Uterus (tissue), 4 donors: Measurements from ENCODE around the gene GNLY. TPM values are rescaled to one million over a fixed set of nuclear protein-coding genes. Genes with fewer than 3 reads are reported as not detected.
A peak's percentile ranks its signal among the peaks of the same experiment; 100 is the strongest.

Experiments used
- DNase-seq, 2 donors: peaks; one replicate each; pipeline ENCODE4 v3.0.0-alpha.2; 2019 to 2020
- H3K27ac ChIP-seq, 2 donors: fragments of 200-600 bp; sonication (generic); 1 replicate in 1 of 2; 2 replicates in 1 of 2; pipeline ENCODE4 v1.5.1; 2016 to 2018
- H3K27me3 ChIP-seq, 2 donors: fragments of 200-600 bp; sonication (generic); one replicate each; pipeline ENCODE4 v1.5.1; 2018 to 2019; ENCODE audit warnings: control low read depth in 1 of 2
- H3K36me3 ChIP-seq, 2 donors: fragments of 200-600 bp; sonication (generic); one replicate each; pipeline ENCODE4 v1.5.1; 2019; ENCODE audit warnings: control low read depth in 1 of 2
- H3K4me1 ChIP-seq, 2 donors: fragments of 200-600 bp; sonication (generic); one replicate each; pipeline ENCODE4 v1.5.1; 2018 to 2019; ENCODE audit warnings: control low read depth in 1 of 2
- H3K4me3 ChIP-seq, 2 donors: fragments of 200-600 bp; sonication (generic); 1 replicate in 1 of 2; 2 replicates in 1 of 2; pipeline ENCODE4 v1.5.1; 2018 to 2019; ENCODE audit warnings: mild to moderate bottlenecking in 1 of 2
- H3K9me3 ChIP-seq, 2 donors: fragments of 200-600 bp; sonication (generic); one replicate each; pipeline ENCODE4 v1.5.1; 2019; ENCODE audit warnings: control low read depth in 1 of 2
- POLR2A ChIP-seq, 2 donors: fragments of 450-650 bp; IDR thresholded peaks; one replicate each; pipeline ENCODE4 v1.6.1; 2016; ENCODE audit warnings: antibody characterized with exemption in 2 of 2, mild to moderate bottlenecking in 1 of 2, moderate library complexity in 1 of 2
- intact Hi-C: fragments of 100-400 bp; cut with DNase I; formaldehyde crosslinking; loops from one replicate; pipeline ENCODE4 v1.15.1; 2023; ENCODE audit warnings: low total_unique reads
- total RNA-seq, 4 donors: library from RNA; depleted of rRNA in 3 of 4; stranded (reverse); fragments of >200 nt in 3 of 4; gene quantifications; one replicate each; pipeline versions ENCODE4 v1.1.0 to v1.2.4, GENCODE V29; 2014 to 2023
- TF ChIP-seq, protein P1 (sequence below), 4 experiments: fragments of 200-600 bp in 2 of 4; fragments of 450-650 bp in 2 of 4; sonication (generic) in 2 of 4; IDR thresholded peaks; one replicate each; pipeline ENCODE4 v1.5.1; 2016 to 2019; ENCODE audit warnings: antibody characterized with exemption in 4 of 4, mild to moderate bottlenecking in 2 of 4, moderate library complexity in 1 of 4
- donor health status: DM: yes; HTN: yes; CAD: no.

Gene GNLY
- total RNA-seq, 4 donors from 2014 or later: 0.48 to 5.9 (median 4.8) TPM; not detected in 1

DNA sequence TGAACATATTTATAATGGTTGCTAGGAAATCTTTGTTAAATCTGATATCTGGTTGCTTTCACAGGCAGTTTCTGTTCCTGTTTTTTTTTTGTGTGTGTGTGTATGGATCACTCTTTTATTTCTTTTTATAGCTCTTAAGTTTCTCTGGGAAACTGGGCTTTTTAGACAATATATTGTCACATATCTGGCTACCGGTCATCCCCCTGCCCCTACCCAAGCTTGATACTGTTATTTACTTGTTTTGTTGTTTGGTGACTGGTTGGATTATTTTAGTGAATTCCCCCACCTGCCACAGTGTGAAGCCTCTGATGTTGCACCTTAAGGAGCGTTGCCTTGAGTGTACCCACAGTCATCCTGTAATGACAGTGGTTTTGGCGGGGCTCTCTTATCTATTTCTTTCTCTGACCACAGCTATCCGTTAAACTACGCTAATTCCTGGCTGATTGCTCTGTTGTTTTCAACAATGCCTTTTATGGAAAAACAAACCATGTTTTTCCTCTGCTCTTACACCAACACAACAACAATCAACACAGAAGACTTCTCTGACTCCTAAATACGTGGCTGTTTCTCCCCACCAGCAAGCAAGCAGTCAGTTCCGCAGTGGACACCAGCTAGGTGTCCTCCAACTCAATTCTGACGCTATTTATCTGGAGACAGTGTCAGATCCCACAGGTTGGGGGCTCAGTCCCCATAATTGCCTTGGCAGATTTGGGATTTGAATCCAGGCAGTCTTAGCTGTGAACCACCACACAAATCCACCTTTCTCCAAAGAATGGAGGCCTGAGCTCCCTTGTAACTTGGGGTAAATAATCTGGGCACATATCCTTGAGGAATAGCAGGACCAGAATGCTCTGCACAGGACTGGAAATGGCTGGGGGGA, 10.9 kb downstream of the GNLY start:
- H3K9me3 ChIP-seq: no peaks in the 10 kb centered on the region
- H3K36me3 ChIP-seq: no peaks in the 10 kb centered on the region
- intact Hi-C loops: no loop called here
- H3K4me1 ChIP-seq: peaks cover 0 to 3% of the 10 kb centered on the region in 2 donors
- H3K27me3 ChIP-seq: no peaks in the 10 kb centered on the region
- TF ChIP-seq POLR2A (IDR thresholded peaks at IDR 0.05): no peak
- TF ChIP-seq, protein P1, sequence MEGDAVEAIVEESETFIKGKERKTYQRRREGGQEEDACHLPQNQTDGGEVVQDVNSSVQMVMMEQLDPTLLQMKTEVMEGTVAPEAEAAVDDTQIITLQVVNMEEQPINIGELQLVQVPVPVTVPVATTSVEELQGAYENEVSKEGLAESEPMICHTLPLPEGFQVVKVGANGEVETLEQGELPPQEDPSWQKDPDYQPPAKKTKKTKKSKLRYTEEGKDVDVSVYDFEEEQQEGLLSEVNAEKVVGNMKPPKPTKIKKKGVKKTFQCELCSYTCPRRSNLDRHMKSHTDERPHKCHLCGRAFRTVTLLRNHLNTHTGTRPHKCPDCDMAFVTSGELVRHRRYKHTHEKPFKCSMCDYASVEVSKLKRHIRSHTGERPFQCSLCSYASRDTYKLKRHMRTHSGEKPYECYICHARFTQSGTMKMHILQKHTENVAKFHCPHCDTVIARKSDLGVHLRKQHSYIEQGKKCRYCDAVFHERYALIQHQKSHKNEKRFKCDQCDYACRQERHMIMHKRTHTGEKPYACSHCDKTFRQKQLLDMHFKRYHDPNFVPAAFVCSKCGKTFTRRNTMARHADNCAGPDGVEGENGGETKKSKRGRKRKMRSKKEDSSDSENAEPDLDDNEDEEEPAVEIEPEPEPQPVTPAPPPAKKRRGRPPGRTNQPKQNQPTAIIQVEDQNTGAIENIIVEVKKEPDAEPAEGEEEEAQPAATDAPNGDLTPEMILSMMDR (IDR thresholded peaks at IDR 0.05): no peak
- H3K4me3 ChIP-seq: no peak overlapping the region
- DNase-seq: no peak
- peak overlapping the region; percentile 36 to 68 for H3K27ac ChIP-seq

DNA sequence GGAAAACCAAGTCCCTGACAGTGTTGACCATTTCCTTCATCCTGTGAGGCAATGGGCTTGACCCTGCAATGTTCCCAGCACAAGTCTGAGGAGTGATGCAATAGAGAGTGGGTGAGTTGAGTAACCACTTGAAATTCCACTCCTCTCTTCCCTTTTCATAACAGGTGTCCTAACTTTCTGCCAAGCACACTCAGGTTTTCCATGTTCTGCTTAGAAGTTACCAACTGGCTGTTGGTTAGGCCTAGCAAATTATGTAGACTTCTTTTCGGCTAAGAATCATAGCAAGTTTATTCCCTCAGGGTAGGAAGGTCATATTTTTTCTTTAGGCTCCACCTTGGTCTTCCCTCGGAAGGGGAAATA, 11.5 kb downstream of the GNLY start:
- intact Hi-C loops: no loop called here

DNA sequence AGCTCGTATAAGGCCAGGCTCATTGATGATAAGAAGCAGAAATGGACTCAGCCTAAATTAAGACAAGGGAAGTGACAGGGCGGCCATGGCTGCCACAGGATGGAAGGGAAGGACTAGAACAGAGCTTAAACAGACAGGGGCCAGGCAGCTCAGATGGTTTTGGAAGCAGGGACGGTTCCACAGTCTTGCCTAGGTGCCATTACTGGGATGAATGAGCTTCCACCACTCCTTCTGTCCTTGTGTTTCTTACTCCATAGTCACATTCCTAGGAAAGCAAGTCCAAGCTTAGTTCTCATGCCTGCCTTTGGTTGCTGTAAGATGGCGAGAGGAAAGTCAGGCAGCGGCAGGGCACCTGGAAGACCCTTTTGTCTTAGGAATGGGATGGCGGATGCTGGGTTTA, 11.9 kb downstream of the GNLY start:
- no peak overlapping the region for H3K4me3 ChIP-seq
- H3K9me3 ChIP-seq: no peaks in the 10 kb centered on the region
- H3K27ac ChIP-seq: peak overlapping the region; percentile 15 to 76
- intact Hi-C loops: no loop called here
- no peak for DNase-seq
- TF ChIP-seq, protein P1 (IDR thresholded peaks at IDR 0.05): no peak
- TF ChIP-seq POLR2A (IDR thresholded peaks at IDR 0.05): no peak
- no peaks in the 10 kb centered on the region for H3K36me3 ChIP-seq
- H3K4me1 ChIP-seq: peaks cover 0 to 5% of the 10 kb centered on the region in 2 donors
- H3K27me3 ChIP-seq: no peaks in the 10 kb centered on the region

More for the DNA sequence above, 11.5 kb downstream of the GNLY start:
- H3K27ac ChIP-seq: peak overlapping the region; percentile 68 to 76
- H3K9me3 ChIP-seq: no peaks in the 10 kb centered on the region
- TF ChIP-seq POLR2A (IDR thresholded peaks at IDR 0.05): no peak
- TF ChIP-seq, protein P1 (IDR thresholded peaks at IDR 0.05): no peak
- DNase-seq: peak; percentile 50 to 76
- H3K4me3 ChIP-seq: no peak overlapping the region
- no peaks in the 10 kb centered on the region for H3K36me3 ChIP-seq
- peaks cover 0 to 3% of the 10 kb centered on the region in 2 donors for H3K4me1 ChIP-seq
- H3K27me3 ChIP-seq: no peaks in the 10 kb centered on the region

DNA sequence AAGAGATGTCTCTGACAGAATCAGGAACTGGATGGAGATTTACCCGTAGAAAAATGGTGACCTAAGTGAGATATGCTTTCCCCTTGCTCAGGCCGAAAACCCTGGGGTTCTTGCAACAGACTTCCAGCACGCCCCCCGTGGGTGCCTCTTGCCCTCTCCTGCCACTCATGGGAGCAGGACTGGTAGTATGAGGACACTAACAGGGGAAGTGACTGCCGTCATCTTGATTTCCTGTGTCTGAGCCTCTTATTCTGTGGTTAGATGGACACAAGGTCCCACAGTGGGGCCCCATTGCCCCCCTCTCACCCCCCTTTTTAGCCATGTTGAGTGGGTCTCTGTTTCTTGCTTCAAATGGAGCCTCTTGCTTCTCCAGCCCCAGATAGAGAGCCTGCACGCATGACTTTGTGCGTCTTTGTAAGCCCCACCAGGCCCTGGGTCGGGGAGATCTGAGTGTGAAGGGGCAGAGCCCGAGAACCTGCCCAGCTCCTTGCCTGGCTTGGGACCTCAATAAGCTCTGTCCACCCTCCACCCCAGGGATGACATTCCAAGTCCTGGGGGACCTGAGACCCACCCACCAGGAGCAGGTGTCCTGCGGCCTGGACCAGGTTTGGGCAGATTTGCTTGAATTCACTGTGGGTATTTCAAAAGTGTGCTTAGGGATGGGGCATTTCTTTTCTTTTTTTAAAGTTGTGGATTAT, 12.6 kb downstream of the GNLY start:
- no peak for TF ChIP-seq POLR2A (IDR thresholded peaks at IDR 0.05)
- TF ChIP-seq, protein P1 (IDR thresholded peaks at IDR 0.05): no peak

DNA sequence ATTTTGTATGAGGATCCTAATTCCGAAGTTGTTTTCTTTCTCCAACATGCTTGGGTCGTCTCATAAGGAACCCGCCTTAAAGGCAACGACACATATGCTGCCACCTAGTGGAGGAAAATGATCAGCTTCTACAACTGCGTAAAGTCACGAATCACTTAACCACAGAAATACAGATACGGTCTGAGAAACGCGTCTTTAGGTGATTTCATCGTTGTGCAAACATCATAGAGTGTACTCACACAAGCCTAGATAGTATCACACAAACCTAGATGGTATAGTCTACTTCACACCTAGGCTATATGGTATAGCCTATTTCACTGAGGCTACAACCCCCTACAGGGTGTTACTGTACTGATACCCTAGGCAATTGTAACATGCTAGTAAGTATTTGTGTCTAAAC, 13.1 kb downstream of the GNLY start:
- peaks cover 0 to 8% of the 10 kb centered on the region in 2 donors for H3K4me1 ChIP-seq
- H3K36me3 ChIP-seq: no peaks in the 10 kb centered on the region
- TF ChIP-seq, protein P1 (IDR thresholded peaks at IDR 0.05): peak; percentile 79 to 83 (median 83)
- no peak for TF ChIP-seq POLR2A (IDR thresholded peaks at IDR 0.05)
- H3K9me3 ChIP-seq: no peaks in the 10 kb centered on the region
- intact Hi-C loops: no loop called here
- peak overlapping the region; percentile 8 to 57 for H3K27ac ChIP-seq
- DNase-seq: peak in 1 of 2 donors; percentile 78
- no peaks in the 10 kb centered on the region for H3K27me3 ChIP-seq
- H3K4me3 ChIP-seq: no peak overlapping the region

More for the DNA sequence above, 12.6 kb downstream of the GNLY start:
- Histone ChIP-seq H3K27me3 (no peaks in the 10 kb centered on the region), H3K36me3 (no peaks in the 10 kb centered on the region), H3K4me3 (no peak overlapping the region), H3K9me3 (no peaks in the 10 kb centered on the region), H3K4me1 (peaks cover 0 to 8% of the 10 kb centered on the region in 2 donors), H3K27ac (peak overlapping the region; percentile 8 to 76)
- DNase-seq: no peak
- intact Hi-C loops: no loop called here
